HFF-Myc (cell line): ENCODE measurements around the gene EXOSC10.
"Not testable (repeated sequence)": the region's sequence is repeated elsewhere in the genome, so short reads cannot be mapped to it uniquely, and the experiment has no call there.

Source experiments
- DNase-seq: peaks from one replicate; pipeline ENCODE4 v3.0.0-alpha.2; 2011; ENCODE audit warnings: low read depth; ENCODE audit errors: extremely low read depth
- H3K4me3 ChIP-seq: replicated peaks from 2 replicates; pipeline ENCODE4 v1.5.1; 2011; ENCODE audit warnings: low read depth, mild to moderate bottlenecking, control low read depth, low read length
- TF ChIP-seq, protein P1 (sequence below): IDR thresholded peaks from 2 replicates; pipeline ENCODE4 v1.5.1; 2012; ENCODE audit warnings: mild to moderate bottlenecking, low read depth, low read length, control low read depth; ENCODE audit errors: missing control alignments

EXOSC10 gene

DNA sequence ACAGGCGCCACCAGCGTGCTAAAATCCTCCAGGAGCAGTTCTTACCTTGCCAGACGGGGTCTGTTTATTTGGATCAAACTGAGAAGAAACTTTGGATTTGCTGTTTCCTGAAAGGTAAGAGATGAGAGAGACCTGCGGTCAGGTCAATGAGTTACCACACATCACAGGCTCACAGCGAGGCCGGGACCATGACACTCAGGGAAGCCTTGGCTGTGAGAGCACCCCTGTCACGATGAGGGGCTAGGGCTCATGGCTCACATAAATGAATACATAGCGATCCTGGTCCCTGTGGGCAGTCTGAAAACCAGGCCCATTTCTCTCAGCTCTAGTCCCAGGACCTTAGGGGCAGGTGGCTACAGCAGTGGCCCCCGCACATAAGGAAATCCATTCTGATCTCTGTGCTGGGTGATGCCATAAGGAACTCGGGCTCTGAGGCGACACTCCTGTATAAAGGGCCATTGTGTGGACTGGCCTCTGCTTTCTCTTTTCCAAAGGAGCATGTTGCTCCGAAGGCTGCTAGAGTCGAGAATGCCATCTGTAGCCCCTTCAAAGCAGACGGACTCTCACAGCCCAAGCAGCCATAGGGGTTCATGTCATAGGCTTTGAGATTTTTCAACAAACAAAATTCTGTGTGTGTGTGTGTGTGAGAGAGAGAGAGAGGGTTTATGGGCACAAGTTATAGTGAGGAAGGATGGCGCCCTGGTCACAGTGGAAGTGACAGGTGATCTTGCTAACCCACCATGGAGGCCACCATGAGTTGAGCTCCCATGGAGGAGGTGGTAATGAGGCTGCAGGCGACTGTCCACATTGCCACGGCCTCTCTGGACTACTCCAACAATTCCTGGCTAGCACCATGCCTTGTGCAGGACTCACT, 30.8 kb downstream of the EXOSC10 start:
- no peak for DNase-seq
- H3K4me3 ChIP-seq: no peak overlapping the region
- TF ChIP-seq, protein P1, sequence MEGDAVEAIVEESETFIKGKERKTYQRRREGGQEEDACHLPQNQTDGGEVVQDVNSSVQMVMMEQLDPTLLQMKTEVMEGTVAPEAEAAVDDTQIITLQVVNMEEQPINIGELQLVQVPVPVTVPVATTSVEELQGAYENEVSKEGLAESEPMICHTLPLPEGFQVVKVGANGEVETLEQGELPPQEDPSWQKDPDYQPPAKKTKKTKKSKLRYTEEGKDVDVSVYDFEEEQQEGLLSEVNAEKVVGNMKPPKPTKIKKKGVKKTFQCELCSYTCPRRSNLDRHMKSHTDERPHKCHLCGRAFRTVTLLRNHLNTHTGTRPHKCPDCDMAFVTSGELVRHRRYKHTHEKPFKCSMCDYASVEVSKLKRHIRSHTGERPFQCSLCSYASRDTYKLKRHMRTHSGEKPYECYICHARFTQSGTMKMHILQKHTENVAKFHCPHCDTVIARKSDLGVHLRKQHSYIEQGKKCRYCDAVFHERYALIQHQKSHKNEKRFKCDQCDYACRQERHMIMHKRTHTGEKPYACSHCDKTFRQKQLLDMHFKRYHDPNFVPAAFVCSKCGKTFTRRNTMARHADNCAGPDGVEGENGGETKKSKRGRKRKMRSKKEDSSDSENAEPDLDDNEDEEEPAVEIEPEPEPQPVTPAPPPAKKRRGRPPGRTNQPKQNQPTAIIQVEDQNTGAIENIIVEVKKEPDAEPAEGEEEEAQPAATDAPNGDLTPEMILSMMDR: no peak

DNA sequence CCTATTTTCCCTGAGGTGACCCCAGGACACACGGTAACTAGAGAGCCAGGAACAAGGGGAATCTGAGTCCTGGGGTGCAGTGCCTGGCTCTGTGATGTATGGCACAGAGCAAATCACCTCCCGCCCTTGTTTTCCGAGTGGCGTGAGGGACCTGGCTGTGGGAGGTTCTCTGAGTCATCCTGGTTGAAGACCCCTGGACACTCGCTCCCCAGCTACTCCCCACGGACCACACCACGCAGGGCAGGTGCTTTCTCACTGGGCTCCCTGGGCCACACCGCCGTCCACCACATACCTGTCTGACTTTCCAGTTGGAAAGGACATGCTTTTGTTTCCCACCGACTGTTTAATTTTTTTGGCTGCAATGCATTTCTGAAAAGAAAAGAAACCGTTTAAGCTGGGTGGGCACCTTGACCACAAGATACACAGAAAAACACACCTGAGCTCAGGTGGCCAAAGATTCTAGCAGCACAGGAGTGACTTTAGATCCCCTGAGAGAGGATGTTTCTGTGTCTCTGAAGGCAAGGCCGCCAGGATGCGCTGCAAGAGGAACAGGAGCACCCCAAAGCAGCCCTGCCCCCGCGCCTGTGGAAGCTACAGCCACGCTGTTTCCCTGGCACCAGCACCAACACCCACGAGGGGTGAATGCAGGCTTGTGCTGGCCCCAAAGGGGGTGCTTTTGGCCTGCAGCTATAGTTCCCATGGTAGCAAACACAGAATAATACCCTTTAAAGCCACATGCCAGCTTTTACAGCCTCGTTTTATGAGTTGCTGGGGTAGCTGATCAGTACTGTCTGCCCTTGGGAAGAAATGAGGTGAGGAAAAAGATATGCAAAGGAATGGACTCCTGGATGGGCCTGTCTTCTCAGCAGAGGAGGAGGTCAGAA, 31.7 kb downstream of the EXOSC10 start:
- no peak for DNase-seq
- TF ChIP-seq, protein P1: no peak
- H3K4me3 ChIP-seq: no peak overlapping the region

DNA sequence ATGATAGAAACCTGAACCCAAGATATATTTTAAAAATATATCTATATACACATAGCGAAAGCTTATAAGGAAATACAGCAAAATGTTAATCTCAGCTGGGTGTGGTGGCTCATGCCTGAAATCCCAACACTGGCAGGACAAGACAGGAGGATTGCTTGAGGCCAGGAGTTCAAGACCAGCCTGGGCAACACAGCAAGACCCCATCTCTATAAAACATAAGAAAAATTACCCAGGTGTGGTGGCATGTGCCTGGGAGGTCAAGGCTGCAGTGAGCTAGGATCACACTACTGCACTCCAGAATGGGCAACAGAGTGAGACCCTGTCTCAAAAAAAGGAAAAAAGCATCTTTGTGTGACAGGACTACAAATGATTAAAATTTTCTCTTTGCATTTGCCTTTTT, 33.9 kb downstream of the EXOSC10 start:
- no peak overlapping the region for H3K4me3 ChIP-seq
- DNase-seq: no peak
- TF ChIP-seq, protein P1: no peak

DNA sequence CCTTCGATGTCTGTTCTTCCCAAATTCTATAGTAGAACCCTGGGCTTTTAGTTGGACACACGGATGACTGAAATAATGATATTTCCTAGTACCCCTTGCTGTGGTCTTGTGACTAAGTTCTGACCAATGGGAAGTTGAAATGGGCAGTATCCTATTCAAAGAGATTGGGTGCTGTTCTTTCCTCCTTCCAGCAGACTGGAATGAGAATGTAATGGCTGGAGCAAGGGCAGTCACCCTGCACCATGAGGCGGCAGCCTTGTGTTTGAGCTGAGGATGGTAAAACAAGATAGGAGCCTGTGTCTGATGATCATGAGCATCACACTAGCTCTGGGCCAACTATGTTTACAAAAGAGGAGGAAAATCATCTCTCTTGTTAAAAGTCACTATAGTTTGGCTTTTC, 34.7 kb downstream of the EXOSC10 start:
- no peak for DNase-seq
- TF ChIP-seq, protein P1: no peak
- H3K4me3 ChIP-seq: no peak overlapping the region

DNA sequence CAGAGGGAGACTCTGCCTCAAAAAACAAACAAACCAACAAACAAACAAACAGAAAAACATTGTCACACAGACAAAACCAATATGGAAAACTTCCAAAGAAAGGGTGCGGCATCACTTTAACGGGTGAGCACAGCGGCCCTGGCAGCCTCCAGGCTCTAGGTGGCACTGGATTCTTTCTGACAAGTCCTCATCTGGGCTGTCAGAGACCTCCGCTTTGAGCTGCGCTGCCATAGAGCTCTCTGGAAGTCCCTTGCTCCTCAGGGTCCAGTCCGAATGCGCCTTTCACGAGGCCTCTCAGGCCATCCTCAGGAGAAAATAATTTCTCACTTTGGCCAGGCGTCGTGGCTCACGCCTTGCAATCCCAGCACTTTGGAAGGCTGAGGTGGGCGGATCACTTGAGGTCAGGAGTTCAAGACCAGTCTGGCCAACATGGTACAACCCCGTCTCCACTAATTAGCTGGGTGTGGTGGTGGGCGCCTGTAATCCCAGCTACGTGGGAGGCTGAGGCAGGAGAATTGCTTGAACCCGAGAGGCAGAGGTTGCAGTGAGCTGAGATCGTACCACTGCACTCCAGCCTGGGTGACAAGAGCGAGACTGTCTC, 35.6 kb downstream of the EXOSC10 start:
- H3K4me3 ChIP-seq, DNase-seq: not testable (repeated sequence)

DNA sequence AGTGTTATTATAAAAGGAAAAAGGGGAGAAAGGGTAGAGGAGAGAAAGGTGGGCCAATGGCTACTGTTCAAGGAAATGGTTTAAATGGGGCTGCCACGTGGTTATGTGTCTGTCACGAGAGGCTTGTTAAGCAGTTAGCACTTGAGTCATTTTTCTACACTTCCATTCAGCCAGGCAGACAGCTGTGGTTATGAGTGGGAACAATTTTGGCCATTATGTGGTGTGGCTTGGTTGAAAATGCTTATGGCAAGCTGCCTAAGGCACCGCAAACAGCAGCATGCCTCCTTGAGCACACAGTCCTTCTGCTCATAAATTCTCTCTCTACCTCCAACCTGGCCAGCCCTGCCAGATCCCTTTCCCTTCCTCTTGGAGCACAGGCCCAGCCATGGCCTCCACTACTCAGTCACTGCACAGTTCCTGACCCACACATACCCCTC, 36.7 kb downstream of the EXOSC10 start:
- no peak overlapping the region for H3K4me3 ChIP-seq
- DNase-seq: no peak

More for the DNA sequence above, 36.7 kb downstream of the EXOSC10 start:
- TF ChIP-seq, protein P1: no peak
